ENCODE results near the gene DRAM1. TPM values are rescaled to one million over a fixed set of nuclear protein-coding genes. Genes with fewer than 3 reads are reported as not detected.

Gene DRAM1
- total and polyA plus RNA-seq, 9 of the 15 experiments (the other 6 are each of a cell fraction or from before 2014, with no cell fraction given) = 1.4 to 4.3 (median 2.7) TPM

- DNase-seq (ENCODE audit: extremely low read depth in 1 of 4, low spot score in 3 of 4) (no peak), FAIRE-seq (no peak), ATAC-seq (no peak)
- Histone ChIP-seq H3K27me3 (ENCODE audit: control insufficient read depth in 2 of 2, insufficient read depth in 2 of 2, low read length in 2 of 2) (no peaks in the 10 kb centered on the region), H3K4me2 (ENCODE audit: insufficient read depth, low read length) (no peak overlapping the region), H3K4me3 (no peak overlapping the region), H3K36me3 (ENCODE audit: control insufficient read depth, insufficient read depth, low read length) (no peaks in the 10 kb centered on the region), H3K9me1 (ENCODE audit: control insufficient read depth, insufficient read depth, low read length) (no peaks in the 10 kb centered on the region), H3K79me2 (ENCODE audit: control insufficient read depth, insufficient read depth, low read length) (no peaks in the 10 kb centered on the region), H3K9ac (ENCODE audit: insufficient read depth in 1 of 2, low read depth in 2 of 2, low read length in 2 of 2) (no peak overlapping the region), H2AFZ (ENCODE audit: low read depth, low read length) (no peak overlapping the region), H3K27ac (ENCODE audit: extremely low read depth, low read depth, low read length) (no peak overlapping the region), H3K4me1 (replicated peaks in 1 of 2; ENCODE audit: control insufficient read depth in 2 of 2, insufficient read depth in 2 of 2, low read length in 2 of 2) (no peaks in the 10 kb centered on the region), H4K20me1 (replicated peaks; ENCODE audit: control insufficient read depth, insufficient read depth, low read length) (no peaks in the 10 kb centered on the region), H3K9me3 (replicated peaks; ENCODE audit: control insufficient read depth, insufficient read depth, low read depth, low read length) (no peaks in the 10 kb centered on the region)
- CTCF ChIA-PET (ENCODE audit: low intra/inter-chr PET ratio) = interaction anchor here (0.6 to 2.0 kb wide), 3 partner anchors 65 to 424 kb away, joined by 3 to 19 read pairs (median 12); no protein-coding TSS in a partner anchor
- intact Hi-C loops (cut with micrococcal nuclease) = loop anchor here (1.0 to 10.0 kb wide), 4 partner anchors 65 to 424 kb away; no protein-coding TSS in a partner anchor
- 50% methylated on average over 1 of the region's 3 CpGs for WGBS (ENCODE audit: insufficient coverage, low coverage, missing lambda C conversion rate)
- TF ChIP-seq RBM22 (IDR thresholded peaks at IDR 0.05; ENCODE audit: low read depth, low read length, poor library complexity, severe bottlenecking) (no peak), SOX6 (IDR thresholded peaks at IDR 0.05) (no peak), ERF (CRISPR knock-in tag; IDR thresholded peaks at IDR 0.05) (no peak), CUX1 (CRISPR knock-in tag; IDR thresholded peaks at IDR 0.05) (no peak), XRCC5 (IDR thresholded peaks at IDR 0.05; ENCODE audit: low read depth, low read length) (no peak), ZNF507 (tag; conservative IDR thresholded peaks at IDR 0.05) (no peak), ATF1 (CRISPR knock-in tag; IDR thresholded peaks at IDR 0.05) (no peak), ATF1 (tag; IDR thresholded peaks at IDR 0.05) (no peak), SNIP1 (IDR thresholded peaks at IDR 0.05; ENCODE audit: low read depth) (no peak), SNAPC5 (CRISPR knock-in tag; IDR thresholded peaks at IDR 0.05) (no peak), ZEB2 (IDR thresholded peaks at IDR 0.05) (no peak), PCBP1 (IDR thresholded peaks at IDR 0.05; ENCODE audit: low read depth, low read length, poor library complexity, severe bottlenecking) (no peak), TGIF2 (CRISPR knock-in tag; IDR thresholded peaks at IDR 0.05) (no peak), ZNF551 (CRISPR knock-in tag; IDR thresholded peaks at IDR 0.05) (no peak)
- POLR2A ChIA-PET = interaction anchor here (0.8 to 1.2 kb wide), 3 partner anchors 9 to 17 kb away, joined by 3 to 6 read pairs (median 3); no protein-coding TSS in a partner anchor
- BruUV-seq (replicated peaks) = no TSS peak
- in situ Hi-C loops (cut with MboI) = no loop called here
Observed at GRCh38 chr12:101838628-101839323, 38.6 kb upstream of the DRAM1 start.

Data from K562 (cell line).